GM12878 (cell line): ENCODE data around the gene SYTL4. TPM values are rescaled to one million over a fixed set of nuclear protein-coding genes. Genes with fewer than 3 reads are reported as not detected.

Experiments
- ATAC-seq: fragments of 200-7000 bp; cut with Tn5 transposase; 3 replicates; pipeline ENCODE4 v1.9.1; 2020; ENCODE audit warnings: mild to moderate bottlenecking, moderate library complexity
- BruUV-seq: library from RNA; stranded (reverse); fragments of 400-500 nt; replicated peaks from 2 replicates; lab custom pipeline; 2021; lab: Mats Ljungman, UMichigan
- CTCF ChIA-PET: fragments of 300-600 bp; sonication (Branson Sonifier 250); formaldehyde crosslinking; extraction: SDS; loops from one replicate; lab custom pipeline; 2021; ENCODE audit warnings: inconsistent platforms; lab: Yijun Ruan, JAX
- POLR2A ChIA-PET: fragments of 350-600 bp; formaldehyde crosslinking; extraction: SDS; loops from one replicate; lab custom pipeline; 2021; ENCODE audit warnings: inconsistent platforms; lab: Charles Lee
- RAD21 ChIA-PET: fragments of 300-600 bp; sonication (Branson Sonifier 250); formaldehyde crosslinking; loops from one replicate; lab custom pipeline; 2023; ENCODE audit warnings: antibody characterized with exemption; ENCODE audit not compliant: unreplicated experiment; lab: Charles Lee
- SMC1A ChIA-PET: fragments of 300-600 bp; sonication (Branson Sonifier 250); formaldehyde crosslinking; loops from one replicate; lab custom pipeline; 2023; ENCODE audit not compliant: unreplicated experiment, uncharacterized antibody; lab: Charles Lee
- DNase-seq: peaks from one replicate; pipeline ENCODE4 v3.0.0-alpha.2; 2011; ENCODE audit warnings: low read depth, low spot score
- FAIRE-seq: peaks from 3 replicates; lab custom pipeline; 2011; peaks lifted over from hg19 to GRCh38; lab: Jason Lieb, UNC
- H2AFZ ChIP-seq: 2 replicates; pipeline ENCODE4 v1.6.0; 2011; ENCODE audit warnings: low read depth, low read length, control low read depth; ENCODE audit not compliant: control insufficient read depth
- H3K27ac ChIP-seq: 2 replicates; pipeline ENCODE4 v1.5.1; 2011; ENCODE audit warnings: control low read depth; ENCODE audit not compliant: control insufficient read depth, insufficient read depth
- H3K27me3 ChIP-seq, 2 experiments: replicated peaks in 1 of 2; 2 replicates each; pipeline versions ENCODE4 v1.6.0 to v1.6.1; 2011; ENCODE audit warnings: low read length in 1 of 2; ENCODE audit not compliant: control insufficient read depth in 2 of 2, insufficient read depth in 2 of 2
- H3K36me3 ChIP-seq, 2 experiments: 2 replicates each; pipeline ENCODE4 v1.5.1; 2011; ENCODE audit warnings: low read length in 1 of 2; ENCODE audit not compliant: control insufficient read depth in 2 of 2, insufficient read depth in 2 of 2
- H3K4me1 ChIP-seq: 2 replicates; pipeline ENCODE4 v1.6.1; 2011; ENCODE audit warnings: mild to moderate bottlenecking, low read length, moderate library complexity, mixed read lengths; ENCODE audit not compliant: control insufficient read depth, insufficient read depth
- H3K4me2 ChIP-seq: 2 replicates; pipeline ENCODE4 v1.6.0; 2011; ENCODE audit warnings: control low read depth; ENCODE audit not compliant: control insufficient read depth, insufficient read depth
- H3K4me3 ChIP-seq: fragments of 200-600 bp; sonication (generic); 2 replicates; pipeline ENCODE4 v1.5.1; 2016
- H3K79me2 ChIP-seq: 2 replicates; pipeline ENCODE4 v1.6.0; 2011; ENCODE audit warnings: low read length; ENCODE audit not compliant: control insufficient read depth, insufficient read depth
- H3K9ac ChIP-seq: 2 replicates; pipeline ENCODE4 v1.8.0; 2011; ENCODE audit warnings: low read length, control low read depth, mixed read lengths; ENCODE audit not compliant: control insufficient read depth, insufficient read depth
- H3K9me3 ChIP-seq: replicated peaks from 3 replicates; pipeline ENCODE4 v1.5.1; 2011; ENCODE audit warnings: mild to moderate bottlenecking, low read length; ENCODE audit not compliant: control insufficient read depth, insufficient read depth
- H4K20me1 ChIP-seq: 2 replicates; pipeline ENCODE4 v1.6.0; 2011; ENCODE audit not compliant: control insufficient read depth, insufficient read depth
- ASH2L ChIP-seq: fragments of 300-600, 200-600 bp; sonication (generic); IDR thresholded peaks from 2 replicates; pipeline ENCODE4 v1.6.1; 2017; ENCODE audit warnings: low read depth, mild to moderate bottlenecking, borderline replicate concordance
- BCL11A ChIP-seq: IDR thresholded peaks from 2 replicates; pipeline ENCODE4 v1.6.1; 2011; ENCODE audit warnings: low read depth, low read length
- E2F8 ChIP-seq: fragments of 450-650 bp; IDR thresholded peaks from 2 replicates; pipeline ENCODE4 v1.6.1; 2018; ENCODE audit warnings: mild to moderate bottlenecking, low read depth, moderate library complexity; ENCODE audit not compliant: partially characterized antibody
- ESRRA ChIP-seq: IDR thresholded peaks from 2 replicates; pipeline ENCODE4 v1.6.1; 2012; ENCODE audit warnings: mild to moderate bottlenecking, low read length, improper control_type of control experiment
- FOXK2 ChIP-seq: fragments of 450-650 bp; IDR thresholded peaks from 2 replicates; pipeline ENCODE4 v1.6.1; 2017; ENCODE audit warnings: mild to moderate bottlenecking, moderate library complexity
- IRF5 ChIP-seq: fragments of 450-650 bp; IDR thresholded peaks from 2 replicates; pipeline ENCODE4 v1.6.1; 2017; ENCODE audit warnings: borderline replicate concordance
- NR2C2 ChIP-seq: IDR thresholded peaks from 2 replicates; pipeline ENCODE4 v1.6.1; 2011; ENCODE audit warnings: borderline replicate concordance, low read depth; ENCODE audit not compliant: control insufficient read depth, insufficient read length
- ZNF217 ChIP-seq: fragments of 450-650 bp; IDR thresholded peaks from 2 replicates; pipeline ENCODE4 v1.6.1; 2017; ENCODE audit warnings: antibody characterized with exemption, mild to moderate bottlenecking
- WGBS: methylation state at CpG from one replicate; pipeline ENCODE4 v1.1.6; 2016; ENCODE audit warnings: low lambda C conversion rate; ENCODE audit not compliant: insufficient replicate concordance, insufficient coverage; ENCODE audit errors: missing lambda C conversion rate; 5-methylcytosine and 5-hydroxymethylcytosine counted together
- in situ Hi-C: fragments of 300-500 bp; cut with MboI; formaldehyde crosslinking; loops from 9 replicates; pipeline ENCODE4 v1.14.3; 2018; ENCODE audit warnings: mixed read lengths
- intact Hi-C: fragments of 100-400 bp; cut with micrococcal nuclease; formaldehyde crosslinking; loops from one replicate; pipeline ENCODE4 v1.14.2; 2022; ENCODE audit not compliant: unreplicated experiment
- polyA plus RNA-seq, 11 experiments: library from polyadenylated mRNA; depleted of rRNA in 4 of 11; unstranded in 6 of 11; stranded (reverse) in 5 of 11; fragments of >200 nt; fragmentation: Nextera tagmentation in 4 of 11; fragmentation: Illumina TruSeq in 1 of 11; extraction: Ambion mirVana in 4 of 11; extraction: Trizol in 1 of 11; gene quantifications; 1 replicate in 1 of 11; 2 replicates in 10 of 11; pipeline versions ENCODE4 v1.2.1 to v1.2.3, GENCODE V29; 2011 to 2016; ENCODE audit warnings: inconsistent platforms in 2 of 11, missing spikeins in 2 of 11, low read depth in 1 of 11
- total RNA-seq, 4 experiments: library from RNA; depleted of rRNA in 3 of 4; stranded (reverse); fragments of >200 nt in 3 of 4; fragmentation: Illumina TruSeq in 1 of 4; extraction: Trizol in 1 of 4; gene quantifications; 2 replicates each; pipeline versions ENCODE4 v1.2.1 to v1.2.3, GENCODE V29; 2013 to 2021

The SYTL4 gene
- total and polyA plus RNA-seq, 10 of the 15 experiments (the other 5 are each of a cell fraction or from before 2014, with no cell fraction given) = 0.07 to 0.74 (median 0.19) TPM; not detected in 2

- H3K27me3 ChIP-seq = no peaks in the 10 kb centered on the region; a peak in 2 of 4 replicates
- ChIA-PET CTCF (interaction anchor here (0.6 to 1.5 kb wide), 3 partner anchors 13 to 1743 kb away, joined by 3 to 4 read pairs (median 3); no protein-coding TSS in a partner anchor), SMC1A (no interaction called here), POLR2A (no interaction called here), RAD21 (no interaction called here)
- no peaks in the 10 kb centered on the region for H4K20me1 ChIP-seq
- WGBS = 25% methylated on average over 2 of the region's 2 CpGs
- FAIRE-seq (no peak), ATAC-seq (no peak), DNase-seq (no peak)
- no peak overlapping the region for H3K27ac ChIP-seq
- in situ Hi-C loops (no loop called here), intact Hi-C loops (no loop called here)
- H3K4me2 ChIP-seq = no peak overlapping the region
- H3K4me1 ChIP-seq = no peaks in the 10 kb centered on the region
- H2AFZ ChIP-seq = no peak overlapping the region
- TF ChIP-seq ESRRA (no peak), ZNF217 (no peak), E2F8 (no peak), NR2C2 (no peak), ASH2L (no peak), FOXK2 (no peak), IRF5 (no peak), BCL11A (no peak)
- no peak overlapping the region for H3K4me3 ChIP-seq
- no peaks in the 10 kb centered on the region for H3K79me2 ChIP-seq
- H3K9me3 ChIP-seq = no peaks in the 10 kb centered on the region
- no peaks in the 10 kb centered on the region for H3K36me3 ChIP-seq
- no peak overlapping the region for H3K9ac ChIP-seq
- no TSS peak for BruUV-seq
These were observed 79.7 kb downstream of the SYTL4 start for GRCh38 chrX:100652266-100652665.
